ENCODE data around the gene SRA1. TPM values are rescaled to one million over a fixed set of nuclear protein-coding genes. Genes with fewer than 3 reads are reported as not detected.

SRA1 gene
- total and polyA plus RNA-seq, 3 donors from 2014 or later, result 43.1 to 51.3 (median 49.0) TPM

DNA sequence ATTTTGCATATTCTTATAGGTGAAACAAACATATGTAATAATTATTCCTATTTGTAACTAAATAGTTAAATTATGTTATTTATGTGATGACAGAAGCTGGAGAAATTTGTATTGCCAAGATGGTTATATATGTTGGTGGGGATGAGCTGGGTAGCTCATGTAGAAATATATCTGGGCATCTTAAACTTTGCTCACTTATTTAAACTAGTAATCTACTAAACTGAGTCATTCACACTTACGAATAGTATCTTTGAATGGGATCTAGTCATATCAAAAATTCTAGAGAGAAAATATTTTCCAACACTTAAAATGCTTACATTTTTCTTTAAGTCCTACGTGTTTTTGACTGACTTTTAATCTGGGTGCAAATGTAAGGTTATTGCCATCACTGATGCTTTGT is 54.4 kb downstream of the SRA1 start:
- intact Hi-C loops (cut with DNase I; ENCODE audit: low total_unique reads), result no loop called here
- Histone ChIP-seq H3K9me3 (no peaks in the 10 kb centered on the region), H3K27me3 (no peaks in the 10 kb centered on the region), H3K4me3 (no peak overlapping the region), H3K4me1 (no peaks in the 10 kb centered on the region), H3K36me3 (ENCODE audit: low read depth, missing control alignments) (no peaks in the 10 kb centered on the region), H3K27ac (no peak overlapping the region)
- no peak for DNase-seq
- 95% methylated on average over 2 of the region's 2 CpGs for WGBS, 2 donors
- TF ChIP-seq, protein P1, sequence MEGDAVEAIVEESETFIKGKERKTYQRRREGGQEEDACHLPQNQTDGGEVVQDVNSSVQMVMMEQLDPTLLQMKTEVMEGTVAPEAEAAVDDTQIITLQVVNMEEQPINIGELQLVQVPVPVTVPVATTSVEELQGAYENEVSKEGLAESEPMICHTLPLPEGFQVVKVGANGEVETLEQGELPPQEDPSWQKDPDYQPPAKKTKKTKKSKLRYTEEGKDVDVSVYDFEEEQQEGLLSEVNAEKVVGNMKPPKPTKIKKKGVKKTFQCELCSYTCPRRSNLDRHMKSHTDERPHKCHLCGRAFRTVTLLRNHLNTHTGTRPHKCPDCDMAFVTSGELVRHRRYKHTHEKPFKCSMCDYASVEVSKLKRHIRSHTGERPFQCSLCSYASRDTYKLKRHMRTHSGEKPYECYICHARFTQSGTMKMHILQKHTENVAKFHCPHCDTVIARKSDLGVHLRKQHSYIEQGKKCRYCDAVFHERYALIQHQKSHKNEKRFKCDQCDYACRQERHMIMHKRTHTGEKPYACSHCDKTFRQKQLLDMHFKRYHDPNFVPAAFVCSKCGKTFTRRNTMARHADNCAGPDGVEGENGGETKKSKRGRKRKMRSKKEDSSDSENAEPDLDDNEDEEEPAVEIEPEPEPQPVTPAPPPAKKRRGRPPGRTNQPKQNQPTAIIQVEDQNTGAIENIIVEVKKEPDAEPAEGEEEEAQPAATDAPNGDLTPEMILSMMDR (IDR thresholded peaks at IDR 0.05), result no peak
- TF ChIP-seq POLR2A (IDR thresholded peaks at IDR 0.05), result no peak

Small RNAs within 50 kb of the gene (microRNA-seq; reads per million reads assigned to microRNA genes)
- gene MIR6831 (ENCODE audit: borderline number of aligned reads in 2 of 2, borderline replicate concordance in 1 of 2), result 0 to 0.69 reads per million in 2 donors

Small RNAs within 50 kb of the gene (small RNA-seq; reads per million reads assigned to genes)
- gene RF00279, result 0 reads per million in 2 donors
- gene RF00443, result 0 reads per million in 2 donors

Other genes with a start within 250 kb of the SRA1 start
- gene HBEGF, start 210.9 kb downstream of the SRA1 start, total RNA-seq, result 10 to 100 TPM; 23.2 to 23.9 TPM
- gene HBEGF, start 210.9 kb downstream of the SRA1 start, polyA plus RNA-seq (ENCODE audit: insufficient read depth, low read depth, low replicate concordance), result 8.2 TPM
- gene SLC4A9, start 197.3 kb downstream of the SRA1 start, total RNA-seq, result 1 to 10 TPM in 1 of 2 donors, under 1 TPM in 1; 0.81 to 1.2 TPM
- 1.2 TPM for gene SLC4A9, start 197.3 kb downstream of the SRA1 start, polyA plus RNA-seq (ENCODE audit: insufficient read depth, low read depth, low replicate concordance)
- gene ANKHD1, start 155.6 kb downstream of the SRA1 start, total RNA-seq, result 100 to 1,000 TPM; 170 to 172 TPM
- gene ANKHD1, start 155.6 kb downstream of the SRA1 start, polyA plus RNA-seq (ENCODE audit: insufficient read depth, low read depth, low replicate concordance), result 70.0 TPM
- gene EIF4EBP3, start 9.8 kb downstream of the SRA1 start, total RNA-seq, result 10 to 100 TPM; 11.7 to 14.0 TPM
- 47.3 TPM for gene EIF4EBP3, start 9.8 kb downstream of the SRA1 start, polyA plus RNA-seq (ENCODE audit: insufficient read depth, low read depth, low replicate concordance)
- 100 to 1,000 TPM; 122 to 129 TPM for gene APBB3, start 7.1 kb upstream of the SRA1 start, total RNA-seq
- gene APBB3, start 7.1 kb upstream of the SRA1 start, polyA plus RNA-seq (ENCODE audit: insufficient read depth, low read depth, low replicate concordance), result 73.1 TPM
- gene SLC35A4, start 7.4 kb upstream of the SRA1 start, total RNA-seq, result 100 to 1,000 TPM in 1 of 2 donors, 10 to 100 TPM in 1; 84.3 to 105 TPM
- gene SLC35A4, start 7.4 kb upstream of the SRA1 start, polyA plus RNA-seq (ENCODE audit: insufficient read depth, low read depth, low replicate concordance), result 97.0 TPM
- 10 to 100 TPM; 23.7 to 41.1 TPM for gene CD14, start 75.7 kb upstream of the SRA1 start, total RNA-seq
- gene CD14, start 75.7 kb upstream of the SRA1 start, polyA plus RNA-seq (ENCODE audit: insufficient read depth, low read depth, low replicate concordance), result 40.5 TPM
- gene TMCO6, start 82.0 kb upstream of the SRA1 start, total RNA-seq, result 100 to 1,000 TPM in 1 of 2 donors, 10 to 100 TPM in 1; 58.0 to 103 TPM
- gene TMCO6, start 82.0 kb upstream of the SRA1 start, polyA plus RNA-seq (ENCODE audit: insufficient read depth, low read depth, low replicate concordance), result 34.5 TPM
- 100 to 1,000 TPM in 1 of 2 donors, 10 to 100 TPM in 1; 82.6 to 109 TPM for gene NDUFA2, start 90.2 kb upstream of the SRA1 start, total RNA-seq
- gene NDUFA2, start 90.2 kb upstream of the SRA1 start, polyA plus RNA-seq (ENCODE audit: insufficient read depth, low read depth, low replicate concordance), result 116 TPM
- 100 to 1,000 TPM; 160 to 192 TPM for gene IK, start 90.4 kb upstream of the SRA1 start, total RNA-seq
- gene IK, start 90.4 kb upstream of the SRA1 start, polyA plus RNA-seq (ENCODE audit: insufficient read depth, low read depth, low replicate concordance), result 187 TPM
- 10 to 100 TPM; 17.6 to 21.1 TPM for gene WDR55, start 107.4 kb upstream of the SRA1 start, total RNA-seq
- 11.7 TPM for gene WDR55, start 107.4 kb upstream of the SRA1 start, polyA plus RNA-seq (ENCODE audit: insufficient read depth, low read depth, low replicate concordance)
- gene DND1, start 116.1 kb upstream of the SRA1 start, total RNA-seq, result 10 to 100 TPM; 31.8 to 47.2 TPM
- gene DND1, start 116.1 kb upstream of the SRA1 start, polyA plus RNA-seq (ENCODE audit: insufficient read depth, low read depth, low replicate concordance), result 21.8 TPM
- gene HARS1, start 133.9 kb upstream of the SRA1 start, total RNA-seq, result 10 to 100 TPM; 58.7 to 63.9 TPM
- 73.4 TPM for gene HARS1, start 133.9 kb upstream of the SRA1 start, polyA plus RNA-seq (ENCODE audit: insufficient read depth, low read depth, low replicate concordance)
- gene HARS2, start 134.0 kb upstream of the SRA1 start, total RNA-seq, result 10 to 100 TPM; 40.2 to 43.1 TPM
- 30.8 TPM for gene HARS2, start 134.0 kb upstream of the SRA1 start, polyA plus RNA-seq (ENCODE audit: insufficient read depth, low read depth, low replicate concordance)
- 10 to 100 TPM; 28.5 to 30.2 TPM for gene ZMAT2, start 143.0 kb upstream of the SRA1 start, total RNA-seq
- 50.5 TPM for gene ZMAT2, start 143.0 kb upstream of the SRA1 start, polyA plus RNA-seq (ENCODE audit: insufficient read depth, low read depth, low replicate concordance)
- gene PCDHA1, start 228.7 kb upstream of the SRA1 start, total RNA-seq, result 1 to 10 TPM; 1.7 to 2.6 TPM
- gene PCDHA1, start 228.7 kb upstream of the SRA1 start, polyA plus RNA-seq (ENCODE audit: insufficient read depth, low read depth, low replicate concordance), result 1.8 TPM
- 1 to 10 TPM; 1.0 to 1.3 TPM for gene PCDHA2, start 237.4 kb upstream of the SRA1 start, total RNA-seq
- 0.57 TPM for gene PCDHA2, start 237.4 kb upstream of the SRA1 start, polyA plus RNA-seq (ENCODE audit: insufficient read depth, low read depth, low replicate concordance)
- 1 to 10 TPM in 1 of 2 donors, under 1 TPM in 1; 0.79 to 2.0 TPM for gene PCDHA3, start 243.6 kb upstream of the SRA1 start, total RNA-seq
- 0.74 TPM for gene PCDHA3, start 243.6 kb upstream of the SRA1 start, polyA plus RNA-seq (ENCODE audit: insufficient read depth, low read depth, low replicate concordance)
- gene PCDHA4, start 249.6 kb upstream of the SRA1 start, total RNA-seq, result 1 to 10 TPM; 3.4 to 4.5 TPM
- 1.3 TPM for gene PCDHA4, start 249.6 kb upstream of the SRA1 start, polyA plus RNA-seq (ENCODE audit: insufficient read depth, low read depth, low replicate concordance)

All from testis (tissue), 3 donors.